HepG2 (cell line): ENCODE results near the gene TMOD3. TPM values are rescaled to one million over a fixed set of nuclear protein-coding genes. Genes with fewer than 3 reads are reported as not detected.

ENCODE experiments used
- HHEX ChIP-seq: IDR thresholded peaks from 2 replicates; pipeline ENCODE4 v1.6.1; 2016; ENCODE audit warnings: control low read depth
- KDM1A ChIP-seq: IDR thresholded peaks from 2 replicates; pipeline ENCODE4 v1.6.1; 2016; ENCODE audit warnings: missing compliant biosample characterization
- KMT2A ChIP-seq: sonication (generic); formaldehyde crosslinking; IDR thresholded peaks from 2 replicates; pipeline ENCODE4 v1.4.0; 2020; ENCODE audit warnings: missing genetic modification reagents
- MEIS2 ChIP-seq: sonication (generic); formaldehyde crosslinking; IDR thresholded peaks from 2 replicates; pipeline ENCODE4 v1.9.0; 2021; ENCODE audit warnings: mild to moderate bottlenecking, missing genetic modification reagents
- MIER3 ChIP-seq: IDR thresholded peaks from 2 replicates; pipeline ENCODE4 v1.6.1; 2016; ENCODE audit warnings: missing compliant biosample characterization, borderline replicate concordance
- NCOA5 ChIP-seq: sonication (generic); formaldehyde crosslinking; IDR thresholded peaks from 2 replicates; pipeline ENCODE4 v1.4.0; 2020; ENCODE audit warnings: missing genetic modification reagents
- PAWR ChIP-seq: sonication (generic); formaldehyde crosslinking; IDR thresholded peaks from 2 replicates; pipeline ENCODE4 v1.4.0; 2020; ENCODE audit warnings: missing genetic modification reagents, mild to moderate bottlenecking, borderline replicate concordance
- SIX1 ChIP-seq: sonication (generic); formaldehyde crosslinking; IDR thresholded peaks from 2 replicates; pipeline ENCODE4 v1.4.0; 2020; ENCODE audit warnings: missing genetic modification reagents, borderline replicate concordance
- SOX5 ChIP-seq: IDR thresholded peaks from 2 replicates; pipeline ENCODE4 v1.6.1; 2016; ENCODE audit warnings: borderline replicate concordance
- SRSF9 ChIP-seq: fragments of 200-400 bp; formaldehyde crosslinking; IDR thresholded peaks from 2 replicates; pipeline ENCODE4 v1.6.1; 2018; ENCODE audit warnings: borderline replicate concordance, mild to moderate bottlenecking, low read depth, low read length; ENCODE audit not compliant: insufficient read depth, poor library complexity, severe bottlenecking
- ZBTB43 ChIP-seq: sonication (generic); formaldehyde crosslinking; conservative IDR thresholded peaks from 2 replicates; pipeline ENCODE4 v1.4.0; 2020; ENCODE audit warnings: missing genetic modification reagents
- ZFP41 ChIP-seq: sonication (generic); formaldehyde crosslinking; IDR thresholded peaks from 2 replicates; pipeline ENCODE4 v1.4.0; 2020; ENCODE audit warnings: mild to moderate bottlenecking, missing genetic modification reagents, borderline replicate concordance
- ZNF12 ChIP-seq: sonication (generic); formaldehyde crosslinking; IDR thresholded peaks from 2 replicates; pipeline ENCODE4 v1.5.0; 2020; ENCODE audit warnings: missing genetic modification reagents
- ZNF30 ChIP-seq: sonication (generic); formaldehyde crosslinking; IDR thresholded peaks from 2 replicates; pipeline ENCODE4 v1.5.0; 2020; ENCODE audit warnings: mild to moderate bottlenecking, missing genetic modification reagents
- ZNF335 ChIP-seq: sonication (generic); formaldehyde crosslinking; IDR thresholded peaks from 2 replicates; pipeline ENCODE4 v1.4.0; 2020; ENCODE audit warnings: missing genetic modification reagents
- polyA plus RNA-seq, 8 experiments: library from polyadenylated mRNA; depleted of rRNA in 3 of 8; stranded (reverse) in 7 of 8; unstranded in 1 of 8; fragments of >200 nt; fragmentation: Illumina TruSeq in 4 of 8; extraction: Trizol in 4 of 8; gene quantifications; 2 replicates each; pipeline versions ENCODE4 v1.2.1 to v1.2.3, GENCODE V29; 2011 to 2016; ENCODE audit warnings: low read depth in 4 of 8, missing spikeins in 1 of 8, mixed read lengths in 1 of 8; ENCODE audit not compliant: insufficient read depth in 1 of 8
- total RNA-seq, 5 experiments: library from RNA; depleted of rRNA; stranded (reverse); fragments of >200 nt; fragmentation: Illumina TruSeq; extraction: Trizol; gene quantifications; 2 replicates each; pipeline ENCODE4 v1.2.3, GENCODE V29; 2016; ENCODE audit warnings: low read depth in 1 of 5
- TF ChIP-seq, protein P1 (sequence below): sonication (generic); formaldehyde crosslinking; IDR thresholded peaks from 2 replicates; pipeline ENCODE4 v1.4.0; 2020; ENCODE audit warnings: missing genetic modification reagents
- TF ChIP-seq, protein P2 (sequence below): sonication (generic); formaldehyde crosslinking; IDR thresholded peaks from 2 replicates; pipeline ENCODE4 v1.5.0; 2020; ENCODE audit warnings: mild to moderate bottlenecking, missing genetic modification reagents, borderline replicate concordance

TMOD3 gene
- total and polyA plus RNA-seq, 2 of the 13 experiments (the other 11 are each of a cell fraction or from before 2014, with no cell fraction given) = 5.1 to 23.2 TPM

DNA sequence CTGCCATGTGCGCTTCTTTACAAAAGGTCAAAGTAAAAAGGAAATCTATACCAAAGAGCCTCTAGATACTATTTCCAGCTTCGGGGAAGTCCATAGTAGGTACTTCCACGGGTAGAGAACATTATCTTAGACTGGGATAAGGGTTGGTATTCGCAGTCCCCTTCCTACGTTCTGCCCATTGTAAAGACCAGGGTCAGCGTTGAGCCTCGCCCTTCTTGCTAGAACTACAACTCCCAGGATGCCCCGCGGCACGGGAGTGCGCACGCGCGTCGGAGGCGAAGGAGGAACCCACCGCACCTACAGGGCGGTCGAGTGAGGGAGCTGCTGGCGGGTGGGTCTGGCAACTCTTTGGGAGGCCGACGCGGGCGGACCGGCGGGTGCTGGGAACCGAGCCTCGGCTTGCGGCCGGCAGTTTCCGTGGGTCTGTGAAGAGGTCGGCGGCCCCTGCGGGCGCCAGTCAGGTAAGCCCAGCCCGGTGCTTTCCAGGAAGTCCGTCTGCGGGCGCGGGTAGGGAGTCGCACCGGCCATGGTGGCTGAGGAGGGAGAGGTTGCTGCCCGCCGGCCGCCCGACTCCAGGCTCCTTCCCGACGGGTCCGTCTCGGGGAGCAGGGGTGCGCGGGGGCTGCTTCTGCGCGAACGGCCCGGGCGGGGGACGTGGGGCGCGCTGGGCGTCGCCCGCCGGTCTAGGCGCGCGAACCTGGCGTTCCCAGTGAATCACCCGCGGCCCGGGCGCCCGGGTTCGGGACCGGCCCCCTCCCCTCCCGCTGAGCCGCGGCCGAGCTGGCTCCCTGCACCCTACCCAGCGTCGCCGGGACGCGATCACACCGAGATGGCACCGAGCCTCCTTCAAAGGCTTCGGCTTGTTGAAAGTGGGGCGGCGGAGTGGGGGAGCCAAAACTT, at the start of gene TMOD3 (continued):
- TF ChIP-seq, protein P1, sequence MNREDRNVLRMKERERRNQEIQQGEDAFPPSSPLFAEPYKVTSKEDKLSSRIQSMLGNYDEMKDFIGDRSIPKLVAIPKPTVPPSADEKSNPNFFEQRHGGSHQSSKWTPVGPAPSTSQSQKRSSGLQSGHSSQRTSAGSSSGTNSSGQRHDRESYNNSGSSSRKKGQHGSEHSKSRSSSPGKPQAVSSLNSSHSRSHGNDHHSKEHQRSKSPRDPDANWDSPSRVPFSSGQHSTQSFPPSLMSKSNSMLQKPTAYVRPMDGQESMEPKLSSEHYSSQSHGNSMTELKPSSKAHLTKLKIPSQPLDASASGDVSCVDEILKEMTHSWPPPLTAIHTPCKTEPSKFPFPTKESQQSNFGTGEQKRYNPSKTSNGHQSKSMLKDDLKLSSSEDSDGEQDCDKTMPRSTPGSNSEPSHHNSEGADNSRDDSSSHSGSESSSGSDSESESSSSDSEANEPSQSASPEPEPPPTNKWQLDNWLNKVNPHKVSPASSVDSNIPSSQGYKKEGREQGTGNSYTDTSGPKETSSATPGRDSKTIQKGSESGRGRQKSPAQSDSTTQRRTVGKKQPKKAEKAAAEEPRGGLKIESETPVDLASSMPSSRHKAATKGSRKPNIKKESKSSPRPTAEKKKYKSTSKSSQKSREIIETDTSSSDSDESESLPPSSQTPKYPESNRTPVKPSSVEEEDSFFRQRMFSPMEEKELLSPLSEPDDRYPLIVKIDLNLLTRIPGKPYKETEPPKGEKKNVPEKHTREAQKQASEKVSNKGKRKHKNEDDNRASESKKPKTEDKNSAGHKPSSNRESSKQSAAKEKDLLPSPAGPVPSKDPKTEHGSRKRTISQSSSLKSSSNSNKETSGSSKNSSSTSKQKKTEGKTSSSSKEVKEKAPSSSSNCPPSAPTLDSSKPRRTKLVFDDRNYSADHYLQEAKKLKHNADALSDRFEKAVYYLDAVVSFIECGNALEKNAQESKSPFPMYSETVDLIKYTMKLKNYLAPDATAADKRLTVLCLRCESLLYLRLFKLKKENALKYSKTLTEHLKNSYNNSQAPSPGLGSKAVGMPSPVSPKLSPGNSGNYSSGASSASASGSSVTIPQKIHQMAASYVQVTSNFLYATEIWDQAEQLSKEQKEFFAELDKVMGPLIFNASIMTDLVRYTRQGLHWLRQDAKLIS (CRISPR knock-in tag) = no peak
- TF ChIP-seq SOX5 = no peak
- no peak for TF ChIP-seq MEIS2 (CRISPR knock-in tag)
- TF ChIP-seq PAWR (CRISPR knock-in tag) = no peak
- 0 out of 2 replicates have a peak, but pooled peaks have one; percentile 23 for TF ChIP-seq MIER3
- TF ChIP-seq NCOA5 = no peak
- TF ChIP-seq ZBTB43 (CRISPR knock-in tag) = no peak
- no peak for TF ChIP-seq ZFP41 (CRISPR knock-in tag)
- no peak for TF ChIP-seq KDM1A
- 0 out of 2 replicates have a peak, but pooled peaks have one; percentile 51 for TF ChIP-seq ZNF335 (CRISPR knock-in tag)
- TF ChIP-seq, protein P2, sequence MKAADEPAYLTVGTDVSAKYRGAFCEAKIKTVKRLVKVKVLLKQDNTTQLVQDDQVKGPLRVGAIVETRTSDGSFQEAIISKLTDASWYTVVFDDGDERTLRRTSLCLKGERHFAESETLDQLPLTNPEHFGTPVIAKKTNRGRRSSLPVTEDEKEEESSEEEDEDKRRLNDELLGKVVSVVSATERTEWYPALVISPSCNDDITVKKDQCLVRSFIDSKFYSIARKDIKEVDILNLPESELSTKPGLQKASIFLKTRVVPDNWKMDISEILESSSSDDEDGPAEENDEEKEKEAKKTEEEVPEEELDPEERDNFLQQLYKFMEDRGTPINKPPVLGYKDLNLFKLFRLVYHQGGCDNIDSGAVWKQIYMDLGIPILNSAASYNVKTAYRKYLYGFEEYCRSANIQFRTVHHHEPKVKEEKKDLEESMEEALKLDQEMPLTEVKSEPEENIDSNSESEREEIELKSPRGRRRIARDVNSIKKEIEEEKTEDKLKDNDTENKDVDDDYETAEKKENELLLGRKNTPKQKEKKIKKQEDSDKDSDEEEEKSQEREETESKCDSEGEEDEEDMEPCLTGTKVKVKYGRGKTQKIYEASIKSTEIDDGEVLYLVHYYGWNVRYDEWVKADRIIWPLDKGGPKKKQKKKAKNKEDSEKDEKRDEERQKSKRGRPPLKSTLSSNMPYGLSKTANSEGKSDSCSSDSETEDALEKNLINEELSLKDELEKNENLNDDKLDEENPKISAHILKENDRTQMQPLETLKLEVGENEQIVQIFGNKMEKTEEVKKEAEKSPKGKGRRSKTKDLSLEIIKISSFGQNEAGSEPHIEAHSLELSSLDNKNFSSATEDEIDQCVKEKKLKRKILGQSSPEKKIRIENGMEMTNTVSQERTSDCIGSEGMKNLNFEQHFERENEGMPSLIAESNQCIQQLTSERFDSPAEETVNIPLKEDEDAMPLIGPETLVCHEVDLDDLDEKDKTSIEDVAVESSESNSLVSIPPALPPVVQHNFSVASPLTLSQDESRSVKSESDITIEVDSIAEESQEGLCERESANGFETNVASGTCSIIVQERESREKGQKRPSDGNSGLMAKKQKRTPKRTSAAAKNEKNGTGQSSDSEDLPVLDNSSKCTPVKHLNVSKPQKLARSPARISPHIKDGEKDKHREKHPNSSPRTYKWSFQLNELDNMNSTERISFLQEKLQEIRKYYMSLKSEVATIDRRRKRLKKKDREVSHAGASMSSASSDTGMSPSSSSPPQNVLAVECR (CRISPR knock-in tag) = peak; percentile 81
- no peak; the same call in 1 of the 2 replicates for TF ChIP-seq ZNF12
- no peak for TF ChIP-seq SIX1
- peak; percentile 66 for TF ChIP-seq KMT2A (CRISPR knock-in tag)
- TF ChIP-seq HHEX (CRISPR knock-in tag) = no peak
- TF ChIP-seq ZNF30 (CRISPR knock-in tag) = no peak
- TF ChIP-seq SRSF9 = no peak
